WTC11 (cell line): ENCODE results near the gene PDIA6. TPM values are rescaled to one million over a fixed set of nuclear protein-coding genes. Genes with fewer than 3 reads are reported as not detected.

Experiments used
- ATAC-seq: fragments of 200-7000 bp; cut with Tn5 transposase; 2 replicates; pipeline ENCODE4 v1.10.0; 2021; ENCODE audit warnings: mild to moderate bottlenecking, moderate library complexity
- CTCF ChIA-PET: fragments of 300-600 bp; sonication (Branson Sonifier 250); formaldehyde crosslinking; loops from one replicate; lab custom pipeline; 2021; ENCODE audit warnings: antibody characterized with exemption; lab: Charles Lee
- POLR2A ChIA-PET: fragments of 350-600 bp; sonication (Branson Sonifier 250); formaldehyde crosslinking; loops from one replicate; lab custom pipeline; 2021; ENCODE audit warnings: antibody characterized with exemption; lab: Charles Lee
- DNase-seq: peaks from one replicate; pipeline ENCODE4 v3.0.0; 2021; ENCODE audit warnings: low spot score
- H3K27ac Mint-ChIP-seq: 2 replicates; pipeline ENCODE4 v1.8.0; 2021; ENCODE audit warnings: mixed read lengths
- H3K27me3 Mint-ChIP-seq: 2 replicates; pipeline ENCODE4 v1.8.0; 2021; ENCODE audit warnings: low read depth, mild to moderate bottlenecking, moderate library complexity, mixed read lengths
- H3K36me3 Mint-ChIP-seq: 2 replicates; pipeline ENCODE4 v1.8.0; 2021; ENCODE audit warnings: mixed read lengths
- H3K4me1 Mint-ChIP-seq: 2 replicates; pipeline ENCODE4 v1.8.0; 2022; ENCODE audit warnings: mixed read lengths
- H3K4me3 Mint-ChIP-seq: 2 replicates; pipeline ENCODE4 v1.8.0; 2021; ENCODE audit warnings: mild to moderate bottlenecking, moderate library complexity, mixed read lengths
- H3K9me3 Mint-ChIP-seq: 2 replicates; pipeline ENCODE4 v1.8.0; 2021; ENCODE audit warnings: mixed read lengths
- CREM ChIP-seq: sonication (generic); formaldehyde crosslinking; IDR thresholded peaks from 2 replicates; pipeline ENCODE4 v1.8.1; 2022; ENCODE audit warnings: mild to moderate bottlenecking, missing genetic modification reagents, moderate library complexity
- MLX ChIP-seq: sonication (generic); formaldehyde crosslinking; IDR thresholded peaks from 2 replicates; pipeline ENCODE4 v1.8.1; 2023; ENCODE audit warnings: mild to moderate bottlenecking, missing genetic modification reagents, moderate library complexity
- MYBL2 ChIP-seq: sonication (generic); formaldehyde crosslinking; IDR thresholded peaks from 2 replicates; pipeline ENCODE4 v1.8.1; 2023; ENCODE audit warnings: mild to moderate bottlenecking, moderate library complexity, missing genetic modification reagents
- NFE2L1 ChIP-seq: sonication (generic); formaldehyde crosslinking; IDR thresholded peaks from 2 replicates; pipeline ENCODE4 v1.8.1; 2023; ENCODE audit warnings: missing genetic modification reagents
- NR1H2 ChIP-seq: sonication (generic); formaldehyde crosslinking; IDR thresholded peaks from 2 replicates; pipeline ENCODE4 v1.9.0; 2021; ENCODE audit warnings: mild to moderate bottlenecking, moderate library complexity, missing genetic modification reagents
- PRDM15 ChIP-seq: sonication (generic); formaldehyde crosslinking; IDR thresholded peaks from 2 replicates; pipeline ENCODE4 v1.8.0; 2022; ENCODE audit warnings: missing genetic modification reagents
- PREB ChIP-seq: sonication (generic); formaldehyde crosslinking; IDR thresholded peaks from 2 replicates; pipeline ENCODE4 v1.8.1; 2022; ENCODE audit warnings: mild to moderate bottlenecking, missing genetic modification reagents, moderate library complexity, borderline replicate concordance
- RELA ChIP-seq: sonication (generic); formaldehyde crosslinking; IDR thresholded peaks from 2 replicates; pipeline ENCODE4 v1.8.1; 2022; ENCODE audit warnings: missing genetic modification reagents, mild to moderate bottlenecking, borderline replicate concordance
- SOX15 ChIP-seq: fragments of 250-450 bp; sonication (Bioruptor Pico); IDR thresholded peaks from 2 replicates; pipeline ENCODE4 v1.9.0; 2021; ENCODE audit warnings: mild to moderate bottlenecking
- TCF7 ChIP-seq: sonication (generic); formaldehyde crosslinking; IDR thresholded peaks from 2 replicates; pipeline ENCODE4 v1.8.0; 2022; ENCODE audit warnings: mild to moderate bottlenecking, low read depth, missing genetic modification reagents, moderate library complexity
- ZNF121 ChIP-seq: sonication (generic); formaldehyde crosslinking; IDR thresholded peaks from 2 replicates; pipeline ENCODE4 v1.8.0; 2023; ENCODE audit warnings: missing genetic modification reagents
- ZNF138 ChIP-seq: sonication (generic); formaldehyde crosslinking; conservative IDR thresholded peaks from 2 replicates; pipeline ENCODE4 v1.8.1; 2022; ENCODE audit warnings: mild to moderate bottlenecking, moderate library complexity, missing genetic modification reagents
- ZNF232 ChIP-seq: sonication (generic); formaldehyde crosslinking; IDR thresholded peaks from 2 replicates; pipeline ENCODE4 v1.8.0; 2022; ENCODE audit warnings: mild to moderate bottlenecking, missing genetic modification reagents
- ZNF423 ChIP-seq: fragments of 250-450 bp; sonication (Bioruptor Pico); IDR thresholded peaks from 2 replicates; pipeline ENCODE4 v2.1.2; 2022; ENCODE audit warnings: mild to moderate bottlenecking, moderate library complexity
- total RNA-seq: library from RNA; stranded (reverse); gene quantifications from 3 replicates; pipeline ENCODE4 v1.2.3, GENCODE V29; 2021
- TF ChIP-seq, protein P1 (sequence below): fragments of 250-450 bp; sonication (Bioruptor Pico); IDR thresholded peaks from 2 replicates; pipeline ENCODE4 v1.9.0; 2021; ENCODE audit warnings: moderate library complexity, mild to moderate bottlenecking, inconsistent platforms, borderline replicate concordance
- TF ChIP-seq, protein P2 (sequence below): fragments of 250-450 bp; sonication (Bioruptor Pico); IDR thresholded peaks from 2 replicates; pipeline ENCODE4 v1.9.0; 2021; ENCODE audit warnings: mild to moderate bottlenecking
- TF ChIP-seq, protein P3 (sequence below): sonication (generic); formaldehyde crosslinking; IDR thresholded peaks from 2 replicates; pipeline ENCODE4 v1.8.1; 2022; ENCODE audit warnings: mild to moderate bottlenecking, moderate library complexity, missing genetic modification reagents
- TF ChIP-seq, protein P4 (sequence below): sonication (generic); formaldehyde crosslinking; IDR thresholded peaks from 2 replicates; pipeline ENCODE4 v1.8.1; 2023; ENCODE audit warnings: mild to moderate bottlenecking, missing genetic modification reagents, borderline replicate concordance

The PDIA6 gene
- total RNA-seq, 1 experiment from 2014 or later = 331 TPM

DNA sequence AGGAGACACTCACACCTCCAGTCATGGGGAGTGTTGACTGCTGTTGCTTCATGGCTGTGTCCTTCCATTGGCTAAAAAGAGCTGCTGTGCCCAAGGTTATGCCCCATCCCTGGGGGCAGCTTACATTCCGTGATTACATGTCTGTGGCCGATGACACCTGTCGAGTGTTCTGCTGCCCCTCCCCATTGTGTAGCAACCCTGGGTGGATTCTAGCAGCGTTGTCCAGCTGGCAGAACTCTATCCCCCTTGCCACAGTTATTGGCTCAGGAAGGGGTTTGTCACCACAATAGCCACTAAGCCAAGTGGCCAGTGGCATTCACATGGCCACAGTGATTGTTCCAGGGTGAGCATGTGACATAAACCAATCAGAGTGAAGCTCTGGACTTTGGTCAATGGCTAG is 11.6 kb upstream of the PDIA6 start:
- ChIA-PET POLR2A (no interaction called here), CTCF (interaction anchor here (0.9 kb wide), 1 partner anchor 9 kb away, joined by 3 read pairs; no protein-coding TSS in a partner anchor)
- H3K4me3 Mint-ChIP-seq = no peak overlapping the region
- no peak overlapping the region for H3K27ac Mint-ChIP-seq
- no peaks in the 10 kb centered on the region for H3K36me3 Mint-ChIP-seq
- ATAC-seq (no peak), DNase-seq (no peak)
- no peaks in the 10 kb centered on the region; the same call in 1 of the 2 replicates for H3K27me3 Mint-ChIP-seq
- no peak for TF ChIP-seq MYBL2 (CRISPR knock-in tag)
- TF ChIP-seq ZNF232 (CRISPR knock-in tag) = no peak
- no peak for TF ChIP-seq SOX15 (CRISPR knock-in tag)
- TF ChIP-seq MLX (CRISPR knock-in tag) = no peak
- TF ChIP-seq, protein P1, sequence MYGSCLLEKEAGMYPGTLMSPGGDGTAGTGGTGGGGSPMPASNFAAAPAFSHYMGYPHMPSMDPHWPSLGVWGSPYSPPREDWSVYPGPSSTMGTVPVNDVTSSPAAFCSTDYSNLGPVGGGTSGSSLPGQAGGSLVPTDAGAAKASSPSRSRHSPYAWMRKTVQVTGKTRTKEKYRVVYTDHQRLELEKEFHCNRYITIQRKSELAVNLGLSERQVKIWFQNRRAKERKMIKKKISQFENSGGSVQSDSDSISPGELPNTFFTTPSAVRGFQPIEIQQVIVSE = no peak
- TF ChIP-seq PRDM15 (CRISPR knock-in tag) = no peak
- TF ChIP-seq NR1H2 (CRISPR knock-in tag) = no peak
- no peak for TF ChIP-seq ZNF423 (CRISPR knock-in tag)
- TF ChIP-seq, protein P2, sequence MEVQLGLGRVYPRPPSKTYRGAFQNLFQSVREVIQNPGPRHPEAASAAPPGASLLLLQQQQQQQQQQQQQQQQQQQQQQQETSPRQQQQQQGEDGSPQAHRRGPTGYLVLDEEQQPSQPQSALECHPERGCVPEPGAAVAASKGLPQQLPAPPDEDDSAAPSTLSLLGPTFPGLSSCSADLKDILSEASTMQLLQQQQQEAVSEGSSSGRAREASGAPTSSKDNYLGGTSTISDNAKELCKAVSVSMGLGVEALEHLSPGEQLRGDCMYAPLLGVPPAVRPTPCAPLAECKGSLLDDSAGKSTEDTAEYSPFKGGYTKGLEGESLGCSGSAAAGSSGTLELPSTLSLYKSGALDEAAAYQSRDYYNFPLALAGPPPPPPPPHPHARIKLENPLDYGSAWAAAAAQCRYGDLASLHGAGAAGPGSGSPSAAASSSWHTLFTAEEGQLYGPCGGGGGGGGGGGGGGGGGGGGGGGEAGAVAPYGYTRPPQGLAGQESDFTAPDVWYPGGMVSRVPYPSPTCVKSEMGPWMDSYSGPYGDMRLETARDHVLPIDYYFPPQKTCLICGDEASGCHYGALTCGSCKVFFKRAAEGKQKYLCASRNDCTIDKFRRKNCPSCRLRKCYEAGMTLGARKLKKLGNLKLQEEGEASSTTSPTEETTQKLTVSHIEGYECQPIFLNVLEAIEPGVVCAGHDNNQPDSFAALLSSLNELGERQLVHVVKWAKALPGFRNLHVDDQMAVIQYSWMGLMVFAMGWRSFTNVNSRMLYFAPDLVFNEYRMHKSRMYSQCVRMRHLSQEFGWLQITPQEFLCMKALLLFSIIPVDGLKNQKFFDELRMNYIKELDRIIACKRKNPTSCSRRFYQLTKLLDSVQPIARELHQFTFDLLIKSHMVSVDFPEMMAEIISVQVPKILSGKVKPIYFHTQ (CRISPR knock-in tag) = no peak
- no peak for TF ChIP-seq ZNF121 (CRISPR knock-in tag)
- TF ChIP-seq, protein P3, sequence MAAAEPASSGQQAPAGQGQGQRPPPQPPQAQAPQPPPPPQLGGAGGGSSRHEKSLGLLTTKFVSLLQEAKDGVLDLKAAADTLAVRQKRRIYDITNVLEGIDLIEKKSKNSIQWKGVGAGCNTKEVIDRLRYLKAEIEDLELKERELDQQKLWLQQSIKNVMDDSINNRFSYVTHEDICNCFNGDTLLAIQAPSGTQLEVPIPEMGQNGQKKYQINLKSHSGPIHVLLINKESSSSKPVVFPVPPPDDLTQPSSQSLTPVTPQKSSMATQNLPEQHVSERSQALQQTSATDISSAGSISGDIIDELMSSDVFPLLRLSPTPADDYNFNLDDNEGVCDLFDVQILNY (CRISPR knock-in tag) = no peak
- TF ChIP-seq PREB (CRISPR knock-in tag) = no peak
- no peak for TF ChIP-seq ZNF138
- no peak for TF ChIP-seq RELA (CRISPR knock-in tag)
- H3K9me3 Mint-ChIP-seq = peaks cover 7% of the 10 kb centered on the region
- no peaks in the 10 kb centered on the region for H3K4me1 Mint-ChIP-seq

GRCh38 chr2:10820978-10821695 is 8.6 kb upstream of the PDIA6 start:
- Mint-ChIP-seq H3K27me3 (no peaks in the 10 kb centered on the region; the same call in 1 of the 2 replicates), H3K4me3 (no peak overlapping the region), H3K27ac (no peak overlapping the region), H3K4me1 (peaks cover 2% of the 10 kb centered on the region; the same call in 1 of the 2 replicates), H3K36me3 (no peaks in the 10 kb centered on the region), H3K9me3 (peaks cover 7% of the 10 kb centered on the region)
- ChIA-PET POLR2A (no interaction called here), CTCF (interaction anchor here (1.0 to 1.9 kb wide), 2 partner anchors 11 to 311 kb away, joined by 4 to 6 read pairs; a partner anchor contains a TSS)
- ATAC-seq (no peak), DNase-seq (no peak)
- TF ChIP-seq TCF7 (CRISPR knock-in tag) (no peak), CREM (CRISPR knock-in tag) (no peak), NFE2L1 (CRISPR knock-in tag) (no peak)
- TF ChIP-seq, protein P4, sequence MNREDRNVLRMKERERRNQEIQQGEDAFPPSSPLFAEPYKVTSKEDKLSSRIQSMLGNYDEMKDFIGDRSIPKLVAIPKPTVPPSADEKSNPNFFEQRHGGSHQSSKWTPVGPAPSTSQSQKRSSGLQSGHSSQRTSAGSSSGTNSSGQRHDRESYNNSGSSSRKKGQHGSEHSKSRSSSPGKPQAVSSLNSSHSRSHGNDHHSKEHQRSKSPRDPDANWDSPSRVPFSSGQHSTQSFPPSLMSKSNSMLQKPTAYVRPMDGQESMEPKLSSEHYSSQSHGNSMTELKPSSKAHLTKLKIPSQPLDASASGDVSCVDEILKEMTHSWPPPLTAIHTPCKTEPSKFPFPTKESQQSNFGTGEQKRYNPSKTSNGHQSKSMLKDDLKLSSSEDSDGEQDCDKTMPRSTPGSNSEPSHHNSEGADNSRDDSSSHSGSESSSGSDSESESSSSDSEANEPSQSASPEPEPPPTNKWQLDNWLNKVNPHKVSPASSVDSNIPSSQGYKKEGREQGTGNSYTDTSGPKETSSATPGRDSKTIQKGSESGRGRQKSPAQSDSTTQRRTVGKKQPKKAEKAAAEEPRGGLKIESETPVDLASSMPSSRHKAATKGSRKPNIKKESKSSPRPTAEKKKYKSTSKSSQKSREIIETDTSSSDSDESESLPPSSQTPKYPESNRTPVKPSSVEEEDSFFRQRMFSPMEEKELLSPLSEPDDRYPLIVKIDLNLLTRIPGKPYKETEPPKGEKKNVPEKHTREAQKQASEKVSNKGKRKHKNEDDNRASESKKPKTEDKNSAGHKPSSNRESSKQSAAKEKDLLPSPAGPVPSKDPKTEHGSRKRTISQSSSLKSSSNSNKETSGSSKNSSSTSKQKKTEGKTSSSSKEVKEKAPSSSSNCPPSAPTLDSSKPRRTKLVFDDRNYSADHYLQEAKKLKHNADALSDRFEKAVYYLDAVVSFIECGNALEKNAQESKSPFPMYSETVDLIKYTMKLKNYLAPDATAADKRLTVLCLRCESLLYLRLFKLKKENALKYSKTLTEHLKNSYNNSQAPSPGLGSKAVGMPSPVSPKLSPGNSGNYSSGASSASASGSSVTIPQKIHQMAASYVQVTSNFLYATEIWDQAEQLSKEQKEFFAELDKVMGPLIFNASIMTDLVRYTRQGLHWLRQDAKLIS = no peak
